ENCODE measurements around the gene ADAM22.

Gene ADAM22

DNA sequence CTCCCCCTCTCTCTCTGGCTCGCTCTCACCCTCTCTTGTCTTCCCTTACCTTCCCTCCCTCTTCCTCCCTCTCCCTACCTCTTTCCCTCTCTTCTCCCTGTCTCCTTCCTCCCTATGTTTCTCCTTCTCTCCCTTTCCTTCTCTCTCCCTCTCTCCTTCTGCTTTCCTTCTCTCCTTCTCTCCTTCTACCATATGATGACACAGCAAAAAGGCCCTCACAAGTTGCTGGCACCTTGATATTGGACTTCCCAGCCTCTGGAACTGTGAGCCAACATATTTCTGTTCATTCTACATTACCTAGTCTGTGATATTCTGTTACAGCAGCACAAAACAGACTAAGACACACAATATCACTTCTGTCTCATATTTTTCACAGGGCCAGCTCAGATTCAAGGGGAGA lies 135.0 kb downstream of the ADAM22 start:
- no peak overlapping the region for H3K27ac ChIP-seq
- TF ChIP-seq, protein P1, sequence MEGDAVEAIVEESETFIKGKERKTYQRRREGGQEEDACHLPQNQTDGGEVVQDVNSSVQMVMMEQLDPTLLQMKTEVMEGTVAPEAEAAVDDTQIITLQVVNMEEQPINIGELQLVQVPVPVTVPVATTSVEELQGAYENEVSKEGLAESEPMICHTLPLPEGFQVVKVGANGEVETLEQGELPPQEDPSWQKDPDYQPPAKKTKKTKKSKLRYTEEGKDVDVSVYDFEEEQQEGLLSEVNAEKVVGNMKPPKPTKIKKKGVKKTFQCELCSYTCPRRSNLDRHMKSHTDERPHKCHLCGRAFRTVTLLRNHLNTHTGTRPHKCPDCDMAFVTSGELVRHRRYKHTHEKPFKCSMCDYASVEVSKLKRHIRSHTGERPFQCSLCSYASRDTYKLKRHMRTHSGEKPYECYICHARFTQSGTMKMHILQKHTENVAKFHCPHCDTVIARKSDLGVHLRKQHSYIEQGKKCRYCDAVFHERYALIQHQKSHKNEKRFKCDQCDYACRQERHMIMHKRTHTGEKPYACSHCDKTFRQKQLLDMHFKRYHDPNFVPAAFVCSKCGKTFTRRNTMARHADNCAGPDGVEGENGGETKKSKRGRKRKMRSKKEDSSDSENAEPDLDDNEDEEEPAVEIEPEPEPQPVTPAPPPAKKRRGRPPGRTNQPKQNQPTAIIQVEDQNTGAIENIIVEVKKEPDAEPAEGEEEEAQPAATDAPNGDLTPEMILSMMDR (IDR thresholded peaks at IDR 0.05) = no peak
- no peak for TF ChIP-seq ZFX (IDR thresholded peaks at IDR 0.05; ENCODE audit: borderline replicate concordance)

DNA sequence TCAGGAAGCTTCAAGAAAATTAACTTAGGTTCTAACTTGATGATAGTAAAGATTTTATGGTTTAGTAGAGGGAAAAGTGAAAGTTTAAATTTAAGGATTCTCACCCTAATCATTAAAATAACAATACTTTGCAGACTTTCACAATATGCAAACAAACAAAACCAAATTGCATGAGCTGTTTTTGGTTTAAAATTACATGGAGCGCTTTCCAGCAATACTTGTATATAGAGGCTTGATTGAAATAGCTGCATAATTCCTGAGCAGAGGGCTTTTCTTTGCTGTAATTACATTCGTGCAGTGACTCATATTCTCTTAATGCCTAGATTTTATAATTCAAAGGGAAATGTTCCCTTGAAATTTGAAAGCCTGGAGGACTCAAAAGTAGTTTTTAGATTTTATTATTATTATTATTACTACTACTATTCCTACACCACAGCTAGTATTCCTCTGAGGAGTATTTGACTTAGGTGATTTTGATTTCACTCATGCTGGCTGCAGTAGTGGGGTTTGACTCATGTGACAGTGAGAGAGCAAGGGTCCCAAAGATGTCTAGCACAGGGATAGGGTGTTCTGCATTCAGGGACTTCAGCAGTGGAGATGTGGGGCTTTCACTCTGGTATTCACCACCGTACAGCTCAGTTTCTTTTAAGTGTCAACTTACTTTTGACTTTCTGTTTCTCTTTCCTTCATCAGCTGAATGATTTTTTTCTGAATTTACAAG lies 138.1 kb downstream of the ADAM22 start:
- no peak overlapping the region for H3K27ac ChIP-seq
- TF ChIP-seq ZFX (IDR thresholded peaks at IDR 0.05; ENCODE audit: borderline replicate concordance) = no peak
- TF ChIP-seq, protein P1 (IDR thresholded peaks at IDR 0.05) = no peak

DNA sequence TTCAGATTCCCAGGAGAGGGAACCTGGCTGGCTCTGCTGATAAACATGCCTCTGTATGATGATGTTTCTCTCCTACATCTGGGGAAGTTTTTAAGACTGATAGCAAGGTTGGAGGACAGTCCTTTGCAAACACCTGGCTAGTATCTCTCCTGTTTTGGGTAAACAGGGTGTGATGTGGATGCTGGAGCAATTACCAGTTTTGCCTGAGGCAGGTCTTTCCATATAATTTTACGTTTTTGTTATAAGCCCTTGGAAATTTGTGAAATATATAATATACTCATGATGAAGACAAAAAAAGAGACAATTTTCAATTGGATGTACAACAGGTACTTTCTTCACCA lies 138.6 kb downstream of the ADAM22 start:
- no peak for TF ChIP-seq ZFX (IDR thresholded peaks at IDR 0.05; ENCODE audit: borderline replicate concordance)
- H3K27ac ChIP-seq = no peak overlapping the region

DNA sequence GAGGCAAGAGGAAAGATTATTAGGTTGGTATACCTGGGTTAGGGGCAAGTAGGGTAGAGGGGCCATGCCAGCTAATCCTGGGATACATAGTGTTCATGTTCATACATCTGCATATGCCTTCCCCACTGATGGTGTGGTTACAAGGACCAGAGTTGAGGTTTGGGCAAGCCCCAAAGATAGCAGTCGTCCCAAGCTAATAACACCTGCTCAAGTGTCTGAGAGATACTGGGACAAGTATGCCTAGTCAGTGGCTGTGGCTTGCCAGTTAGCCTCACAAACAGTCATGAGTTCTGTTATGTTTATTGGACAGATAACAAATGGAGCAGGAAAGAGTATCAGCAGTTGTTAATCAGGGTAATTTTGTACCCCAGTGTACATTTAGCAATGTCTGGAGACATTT lies 139.6 kb downstream of the ADAM22 start:
- TF ChIP-seq ZFX (IDR thresholded peaks at IDR 0.05; ENCODE audit: borderline replicate concordance) = no peak
- TF ChIP-seq, protein P1 (IDR thresholded peaks at IDR 0.05) = no peak
- no peak overlapping the region for H3K27ac ChIP-seq

DNA sequence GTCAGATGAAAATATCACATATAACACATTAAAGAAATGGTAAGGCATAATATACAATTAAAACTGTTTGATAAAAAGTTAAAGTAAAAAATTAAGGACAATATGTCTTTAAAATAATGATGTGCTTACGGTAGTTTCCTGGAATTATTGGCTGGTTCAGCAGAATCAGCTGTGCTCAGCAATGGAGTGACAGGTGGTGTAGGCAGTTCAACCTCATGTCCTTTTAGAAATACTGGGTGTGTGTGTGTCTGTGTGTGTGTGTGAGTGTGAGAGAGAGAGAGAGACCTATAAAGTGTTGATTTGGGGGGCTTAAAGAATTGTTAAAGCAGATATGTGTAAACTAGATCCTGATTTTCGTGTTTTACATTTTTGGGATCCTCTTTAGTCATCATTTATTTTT lies 141.2 kb downstream of the ADAM22 start:
- no peak for TF ChIP-seq ZFX (IDR thresholded peaks at IDR 0.05; ENCODE audit: borderline replicate concordance)
- TF ChIP-seq, protein P1 (IDR thresholded peaks at IDR 0.05) = no peak
- H3K27ac ChIP-seq = no peak overlapping the region

DNA sequence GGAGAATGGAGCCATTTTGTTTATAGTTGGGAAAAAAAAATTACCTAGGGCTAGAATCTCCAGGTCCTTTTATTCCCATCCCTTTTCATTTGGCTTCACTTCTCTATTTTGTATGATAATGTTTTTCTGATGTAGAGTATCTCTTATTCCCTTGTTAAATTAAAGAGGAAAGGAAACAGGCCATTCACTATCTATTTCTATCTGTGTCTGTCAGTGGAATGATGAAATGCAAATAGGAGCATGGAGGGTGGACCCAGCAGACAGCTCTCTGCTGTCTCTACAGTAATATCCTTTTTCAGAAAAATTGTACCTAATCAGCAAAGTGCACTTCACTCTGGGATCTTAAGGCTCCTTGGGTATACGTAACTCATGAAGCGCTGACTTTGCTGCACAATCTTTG lies 149.8 kb downstream of the ADAM22 start:
- TF ChIP-seq ZFX (IDR thresholded peaks at IDR 0.05; ENCODE audit: borderline replicate concordance) = no peak
- TF ChIP-seq, protein P1 (IDR thresholded peaks at IDR 0.05) = no peak
- H3K27ac ChIP-seq = no peak overlapping the region

DNA sequence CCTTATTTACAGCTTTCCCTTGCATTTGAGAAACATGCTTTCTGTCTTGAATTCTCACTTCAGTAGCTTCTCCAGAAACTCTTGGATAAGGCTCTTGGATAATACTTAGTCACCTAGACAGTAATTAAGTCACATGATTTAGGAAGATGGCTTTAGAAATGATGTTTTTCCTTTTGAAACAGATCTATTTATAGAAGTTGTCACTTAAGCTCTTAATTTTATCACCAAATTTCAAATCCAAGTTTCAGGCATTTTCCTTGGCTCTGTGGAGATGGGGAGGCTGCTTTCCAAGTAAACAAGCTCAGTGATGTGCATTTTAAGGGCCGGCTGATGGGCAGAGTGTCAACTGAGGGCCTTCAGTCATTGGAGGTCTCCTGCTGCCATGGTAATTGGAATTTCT lies 155.5 kb downstream of the ADAM22 start:
- TF ChIP-seq, protein P1 (IDR thresholded peaks at IDR 0.05) = no peak

DNA sequence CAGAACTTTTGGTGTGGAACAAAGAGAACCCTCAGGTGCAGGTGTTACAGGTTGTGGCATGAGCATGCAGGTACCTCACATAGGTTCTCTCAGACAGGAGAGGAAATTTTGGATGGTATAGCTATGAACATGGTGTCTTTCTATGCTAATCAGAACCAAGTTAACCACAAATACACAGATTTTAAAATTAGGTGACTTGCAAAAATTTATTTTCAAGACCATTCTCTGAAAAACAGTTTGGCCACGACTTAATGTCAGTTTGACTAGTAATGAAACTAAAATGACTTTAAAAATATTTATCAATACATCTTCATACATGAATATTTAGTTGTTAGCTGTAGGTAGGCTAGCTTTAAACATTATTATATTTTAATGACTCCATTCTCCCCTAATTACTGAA lies 156.2 kb downstream of the ADAM22 start:
- no peak overlapping the region for H3K27ac ChIP-seq
- TF ChIP-seq, protein P1 (IDR thresholded peaks at IDR 0.05) = no peak
- TF ChIP-seq ZFX (IDR thresholded peaks at IDR 0.05; ENCODE audit: borderline replicate concordance) = no peak

More for the DNA sequence above, 155.5 kb downstream of the ADAM22 start:
- no peak overlapping the region for H3K27ac ChIP-seq

Measured in 22Rv1 (cell line).